Ascending aorta (tissue), 2 donors: Measurements from ENCODE around the gene ALX1. TPM values are rescaled to one million over a fixed set of nuclear protein-coding genes. Genes with fewer than 3 reads are reported as not detected.
A peak's percentile ranks its signal among the peaks of the same experiment; 100 is the strongest.
"Not testable (repeated sequence)": the region's sequence is repeated elsewhere in the genome, so short reads cannot be mapped to it uniquely, and the experiment has no call there.

ENCODE experiments used
- DNase-seq, 2 donors: peaks; one replicate each; pipeline ENCODE4 v3.0.0-alpha.2; 2019; ENCODE audit warnings: low spot score in 2 of 2
- H3K27ac ChIP-seq, 2 donors: fragments of 200-600 bp; sonication (generic); one replicate each; pipeline ENCODE4 v1.5.1; 2016 to 2017; ENCODE audit warnings: mild to moderate bottlenecking in 1 of 2
- H3K27me3 ChIP-seq: fragments of 200-600 bp; sonication (generic); one replicate; pipeline ENCODE4 v1.5.1; 2017
- H3K36me3 ChIP-seq, 2 donors: fragments of 200-600 bp; sonication (generic); one replicate each; pipeline ENCODE4 v1.5.1; 2016
- H3K4me1 ChIP-seq, 2 donors: fragments of 200-600 bp; sonication (generic); one replicate each; pipeline ENCODE4 v1.5.1; 2016 to 2017; ENCODE audit warnings: mild to moderate bottlenecking in 1 of 2
- H3K4me3 ChIP-seq, 2 donors: fragments of 200-600 bp; sonication (generic); one replicate each; pipeline ENCODE4 v1.5.1; 2016 to 2017; ENCODE audit warnings: mild to moderate bottlenecking in 1 of 2
- H3K9me3 ChIP-seq, 2 donors: fragments of 200-600 bp; sonication (generic); one replicate each; pipeline ENCODE4 v1.5.1; 2016
- intact Hi-C: fragments of 100-400 bp; cut with DNase I; formaldehyde crosslinking; loops from one replicate; pipeline ENCODE4 v1.15.1; 2023
- total RNA-seq: library from RNA; depleted of rRNA; stranded (reverse); fragments of >200 nt; gene quantifications from one replicate; pipeline ENCODE4 v1.1.0, GENCODE V29; 2016
- TF ChIP-seq, protein P1 (sequence below), 3 experiments: fragments of 200-600 bp in 2 of 3; fragments of 450-650 bp in 1 of 3; sonication (generic) in 2 of 3; IDR thresholded peaks; one replicate each; pipeline ENCODE4 v1.5.1; 2016 to 2019; ENCODE audit warnings: antibody characterized with exemption in 3 of 3, mild to moderate bottlenecking in 1 of 3, moderate library complexity in 1 of 3

The ALX1 gene
- total RNA-seq, 1 donor from 2014 or later, result not detected

DNA sequence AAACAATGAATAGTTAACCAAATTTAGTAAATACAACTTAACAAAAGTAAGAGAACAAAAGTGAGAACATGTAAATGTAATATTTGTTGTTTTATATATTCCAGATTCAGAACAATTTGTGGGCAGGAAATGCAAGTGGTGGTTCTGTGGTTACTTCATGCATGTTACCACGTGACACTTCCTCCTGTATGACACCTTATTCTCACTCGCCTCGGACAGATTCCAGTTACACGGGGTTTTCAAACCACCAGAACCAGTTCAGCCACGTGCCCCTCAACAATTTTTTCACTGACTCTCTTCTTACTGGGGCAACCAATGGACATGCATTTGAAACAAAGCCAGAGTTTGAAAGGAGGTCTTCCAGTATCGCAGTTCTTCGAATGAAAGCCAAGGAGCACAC, 21.0 kb downstream of the ALX1 start:
- Histone ChIP-seq H3K4me3 (no peak overlapping the region), H3K27ac (no peak overlapping the region), H3K9me3 (no peaks in the 10 kb centered on the region), H3K36me3 (no peaks in the 10 kb centered on the region), H3K27me3 (no peaks in the 10 kb centered on the region), H3K4me1 (no peaks in the 10 kb centered on the region)
- TF ChIP-seq, protein P1, sequence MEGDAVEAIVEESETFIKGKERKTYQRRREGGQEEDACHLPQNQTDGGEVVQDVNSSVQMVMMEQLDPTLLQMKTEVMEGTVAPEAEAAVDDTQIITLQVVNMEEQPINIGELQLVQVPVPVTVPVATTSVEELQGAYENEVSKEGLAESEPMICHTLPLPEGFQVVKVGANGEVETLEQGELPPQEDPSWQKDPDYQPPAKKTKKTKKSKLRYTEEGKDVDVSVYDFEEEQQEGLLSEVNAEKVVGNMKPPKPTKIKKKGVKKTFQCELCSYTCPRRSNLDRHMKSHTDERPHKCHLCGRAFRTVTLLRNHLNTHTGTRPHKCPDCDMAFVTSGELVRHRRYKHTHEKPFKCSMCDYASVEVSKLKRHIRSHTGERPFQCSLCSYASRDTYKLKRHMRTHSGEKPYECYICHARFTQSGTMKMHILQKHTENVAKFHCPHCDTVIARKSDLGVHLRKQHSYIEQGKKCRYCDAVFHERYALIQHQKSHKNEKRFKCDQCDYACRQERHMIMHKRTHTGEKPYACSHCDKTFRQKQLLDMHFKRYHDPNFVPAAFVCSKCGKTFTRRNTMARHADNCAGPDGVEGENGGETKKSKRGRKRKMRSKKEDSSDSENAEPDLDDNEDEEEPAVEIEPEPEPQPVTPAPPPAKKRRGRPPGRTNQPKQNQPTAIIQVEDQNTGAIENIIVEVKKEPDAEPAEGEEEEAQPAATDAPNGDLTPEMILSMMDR (IDR thresholded peaks at IDR 0.05), result no peak
- DNase-seq, result no peak
- intact Hi-C loops, result no loop called here

DNA sequence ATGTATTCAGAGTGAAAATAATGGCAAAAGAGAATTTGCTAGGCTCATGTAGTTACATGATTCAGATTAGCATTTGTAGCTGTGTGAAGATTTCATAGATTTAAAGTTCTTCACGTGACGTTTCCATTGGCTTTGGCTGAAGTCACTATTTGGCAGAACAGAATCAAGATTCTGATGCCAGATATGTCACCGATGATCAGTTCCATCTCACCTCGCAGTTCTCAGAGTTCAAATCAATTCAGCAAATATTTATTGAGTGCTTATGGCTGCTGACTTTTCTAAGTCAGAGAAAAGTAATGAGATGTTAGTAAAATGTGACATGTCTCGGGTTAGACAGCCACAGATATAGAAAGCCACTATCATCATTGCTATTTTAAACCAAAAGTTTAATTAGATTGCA, 28.4 kb downstream of the ALX1 start:
- no peaks in the 10 kb centered on the region for H3K4me1 ChIP-seq
- H3K27me3 ChIP-seq, result no peaks in the 10 kb centered on the region
- intact Hi-C loops, result no loop called here
- no peak for DNase-seq
- H3K36me3 ChIP-seq, result no peaks in the 10 kb centered on the region
- TF ChIP-seq, protein P1 (IDR thresholded peaks at IDR 0.05), result no peak
- H3K4me3 ChIP-seq, result no peak overlapping the region
- no peaks in the 10 kb centered on the region for H3K9me3 ChIP-seq
- H3K27ac ChIP-seq, result no peak overlapping the region

DNA sequence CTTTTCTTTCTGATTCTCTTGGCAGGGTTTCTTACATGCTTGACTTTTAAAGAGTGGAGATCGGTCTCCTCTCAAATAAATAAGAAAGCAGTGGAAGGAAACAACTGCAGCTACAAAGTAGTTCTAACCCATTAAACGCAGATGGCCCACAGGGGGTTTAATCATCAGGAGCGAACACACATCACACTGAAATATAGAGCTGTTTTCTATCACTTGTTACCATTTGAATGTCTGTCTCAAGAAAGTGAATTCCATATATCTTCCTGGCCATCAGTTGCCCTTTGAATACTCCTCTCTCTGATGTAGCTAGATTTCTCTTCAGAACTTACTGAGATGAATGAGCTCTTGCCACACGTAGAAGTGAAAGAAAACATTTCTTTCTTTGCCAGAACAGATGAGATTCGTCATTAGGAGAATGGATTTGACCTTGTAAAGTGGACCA, 29.1 kb downstream of the ALX1 start:
- Histone ChIP-seq H3K27ac (no peak overlapping the region), H3K27me3 (no peaks in the 10 kb centered on the region), H3K36me3 (no peaks in the 10 kb centered on the region), H3K4me1 (no peaks in the 10 kb centered on the region), H3K9me3 (no peaks in the 10 kb centered on the region), H3K4me3 (no peak overlapping the region)
- TF ChIP-seq, protein P1 (IDR thresholded peaks at IDR 0.05), result no peak
- intact Hi-C loops, result no loop called here
- DNase-seq, result no peak

DNA sequence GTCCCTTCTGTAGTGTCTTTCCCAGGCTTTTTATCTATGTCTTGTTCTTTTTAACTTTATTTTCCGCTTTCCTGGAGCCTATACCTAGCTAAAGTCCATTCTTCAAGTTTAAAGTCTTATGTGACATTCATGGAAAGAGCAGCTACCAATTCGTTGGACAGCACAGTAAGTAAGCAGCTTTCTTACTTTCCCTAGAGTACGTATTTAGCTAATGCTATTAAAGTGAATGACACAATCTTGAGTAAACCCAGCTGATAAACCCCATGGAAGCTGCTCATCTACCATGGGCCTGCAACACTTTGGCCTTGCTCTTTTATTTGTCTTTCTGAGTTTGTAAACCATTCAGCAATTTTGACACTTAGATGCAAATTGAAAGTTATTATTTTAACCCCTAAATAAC, 30.0 kb downstream of the ALX1 start:
- DNase-seq, result no peak
- H3K9me3 ChIP-seq, result no peaks in the 10 kb centered on the region
- intact Hi-C loops, result no loop called here
- no peak overlapping the region for H3K4me3 ChIP-seq
- H3K36me3 ChIP-seq, result no peaks in the 10 kb centered on the region
- no peaks in the 10 kb centered on the region for H3K4me1 ChIP-seq
- no peak overlapping the region for H3K27ac ChIP-seq
- no peaks in the 10 kb centered on the region for H3K27me3 ChIP-seq
- TF ChIP-seq, protein P1 (IDR thresholded peaks at IDR 0.05), result no peak

DNA sequence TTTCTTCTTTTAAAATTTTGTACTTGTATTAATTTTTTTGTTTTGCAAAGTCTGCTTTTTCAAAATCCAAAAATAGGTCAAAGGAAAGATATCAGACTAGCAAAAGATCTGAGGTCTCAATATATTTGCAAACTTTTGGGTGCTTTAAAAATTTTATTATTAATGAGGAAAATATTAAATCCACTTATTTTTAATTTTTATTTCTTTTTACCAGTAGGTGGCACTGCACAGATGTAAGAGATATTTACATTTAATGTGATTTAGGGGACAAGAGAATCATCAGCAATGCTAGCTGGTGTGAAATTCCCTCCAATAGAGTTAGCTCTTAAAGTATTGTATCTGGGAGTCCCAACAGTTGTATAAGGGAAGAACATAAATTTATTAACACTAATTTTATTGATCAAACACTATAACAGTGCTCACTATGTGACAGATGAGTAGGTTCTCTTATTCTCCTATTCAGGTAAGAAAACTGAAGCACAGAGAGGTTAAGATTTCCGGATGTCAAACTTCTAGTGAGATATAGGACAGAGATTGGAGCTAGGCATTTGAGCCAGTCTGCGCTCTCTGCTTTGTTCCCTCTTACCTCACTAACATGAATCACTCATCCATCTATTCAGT, 30.5 kb downstream of the ALX1 start:
- H3K27me3 ChIP-seq, result no peaks in the 10 kb centered on the region
- H3K4me1 ChIP-seq, result no peaks in the 10 kb centered on the region
- TF ChIP-seq, protein P1 (IDR thresholded peaks at IDR 0.05), result peak in 2 of 3 experiments; percentile 15 to 18
- H3K36me3 ChIP-seq, result no peaks in the 10 kb centered on the region
- H3K4me3 ChIP-seq, result no peak overlapping the region
- no peak overlapping the region for H3K27ac ChIP-seq
- H3K9me3 ChIP-seq, result no peaks in the 10 kb centered on the region
- intact Hi-C loops, result no loop called here
- no peak for DNase-seq

DNA sequence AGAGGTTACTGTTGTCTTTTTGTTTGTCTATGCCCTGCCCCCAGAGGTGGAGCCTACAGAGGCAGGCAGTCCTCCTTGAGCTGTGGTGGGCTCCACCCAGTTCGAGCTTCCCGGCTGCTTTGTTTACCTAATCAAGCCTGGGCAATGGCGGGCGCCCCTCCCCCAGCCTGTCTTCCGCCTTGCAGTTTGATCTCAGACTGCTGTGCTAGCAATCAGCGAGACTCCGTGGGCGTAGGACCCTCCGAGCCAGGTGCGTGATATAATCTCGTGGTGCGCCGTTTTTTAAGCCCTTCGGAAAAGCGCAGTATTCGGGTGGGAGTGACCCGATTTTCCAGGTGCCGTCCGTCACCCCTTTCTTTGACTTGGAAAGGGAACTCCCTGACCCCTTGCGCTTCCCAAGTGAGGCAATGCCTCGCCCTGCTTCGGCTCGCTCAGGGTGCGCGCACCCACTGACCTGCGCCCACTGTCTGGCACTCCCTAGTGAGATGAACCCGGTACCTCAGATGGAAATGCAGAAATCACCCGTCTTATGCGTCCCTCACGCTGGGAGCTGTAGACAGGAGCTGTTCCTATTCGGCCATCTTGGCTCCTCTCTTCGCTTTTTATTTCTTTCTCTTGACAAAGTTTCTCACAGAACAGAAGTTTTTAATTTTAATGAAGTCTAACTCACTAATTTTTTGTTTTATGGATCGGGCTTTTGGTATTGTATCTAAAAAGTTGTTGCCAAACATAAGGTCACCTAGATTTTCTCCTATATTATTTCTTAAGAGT, 38.0 kb downstream of the ALX1 start:
- H3K4me1 ChIP-seq, H3K9me3 ChIP-seq, DNase-seq, H3K27ac ChIP-seq, H3K4me3 ChIP-seq, H3K36me3 ChIP-seq, intact Hi-C loops, H3K27me3 ChIP-seq: not testable (repeated sequence)
